Fibroblast of skin of left quadriceps (primary cell): ENCODE measurements around the gene PRKCA.

Source experiments
- DNase-seq, 2 experiments: peaks; one replicate each; pipeline ENCODE4 v3.0.0-alpha.2; 2013; ENCODE audit warnings: low read depth in 2 of 2

PRKCA gene

DNA sequence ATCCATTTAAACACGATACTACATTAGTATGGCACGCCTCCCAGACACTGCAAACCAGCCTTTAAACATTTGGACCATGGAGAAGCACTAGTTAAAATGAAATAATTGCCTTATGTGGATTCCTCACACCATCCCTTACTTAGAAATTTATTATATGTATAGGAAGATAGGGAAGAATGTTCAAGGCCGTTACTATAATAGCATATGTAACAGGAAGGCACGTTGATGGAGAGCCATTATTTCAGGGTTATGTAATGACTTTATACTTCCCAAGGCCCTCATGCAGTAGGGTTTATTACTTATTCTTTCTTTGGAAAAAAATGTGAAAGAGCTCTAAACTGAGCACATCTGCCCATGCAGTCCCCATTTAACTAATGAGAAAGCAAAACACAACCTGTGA is 435.9 kb downstream of the PRKCA start:
- DNase-seq, result no peak

DNA sequence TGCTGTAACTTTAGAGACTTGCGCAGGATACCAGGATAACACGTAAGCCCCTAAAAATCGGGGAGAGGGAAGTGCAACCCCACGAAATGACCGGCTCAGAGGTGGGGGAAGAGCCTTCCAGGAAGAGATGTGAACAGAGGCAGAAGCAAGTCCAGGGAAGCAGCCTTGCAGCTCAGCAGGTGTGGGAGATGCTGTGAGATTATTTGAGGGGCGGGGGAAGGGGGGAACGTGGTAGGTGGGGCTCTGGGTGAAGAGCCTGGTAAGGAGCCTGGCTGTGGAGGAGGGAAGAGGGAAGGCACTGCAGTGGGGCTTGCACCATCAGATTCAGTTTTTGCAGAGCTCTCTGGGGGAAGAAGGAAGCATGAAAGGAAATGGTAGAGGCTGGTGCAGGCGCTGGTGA is 437.1 kb downstream of the PRKCA start:
- no peak for DNase-seq

DNA sequence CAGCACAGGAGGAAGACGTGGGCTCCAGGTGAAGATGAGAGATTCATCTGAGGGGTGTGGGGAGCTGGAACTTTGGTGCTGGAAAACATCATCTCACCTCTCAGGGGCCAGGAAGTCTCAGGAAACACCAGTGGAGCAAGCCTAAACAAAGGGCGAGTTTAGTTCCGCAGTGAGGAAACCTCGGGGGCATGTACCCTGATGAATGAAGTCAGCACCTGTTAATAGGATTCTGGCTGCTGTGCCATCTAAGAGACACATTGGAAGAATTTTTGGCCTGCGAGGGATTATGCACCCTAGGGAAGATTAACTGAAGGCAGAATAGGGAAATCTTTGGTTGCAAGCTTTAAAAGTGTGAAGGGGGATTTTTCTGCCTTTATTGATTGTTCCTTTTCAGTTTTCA is 437.8 kb downstream of the PRKCA start:
- DNase-seq, result no peak

DNA sequence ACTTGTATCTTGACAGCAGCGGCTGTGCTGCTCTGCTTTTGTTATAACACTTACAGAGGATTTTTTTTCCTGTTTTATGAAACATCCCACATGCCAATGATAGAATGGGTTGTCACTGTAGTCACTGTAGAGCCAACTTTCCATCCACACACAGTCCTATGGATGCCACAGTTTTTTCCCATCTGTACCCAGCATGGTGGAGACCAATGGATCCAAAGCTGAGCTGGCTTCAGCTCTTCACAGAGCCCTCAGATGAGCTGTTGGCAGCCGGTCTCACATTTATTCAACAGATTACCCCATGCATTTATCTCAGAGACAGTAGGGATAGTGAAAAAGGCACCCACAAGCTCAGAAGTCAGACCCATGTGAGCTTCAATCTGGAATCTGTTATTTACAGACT is 441.1 kb downstream of the PRKCA start:
- no peak for DNase-seq

GRCh38 chr17:66746736-66747135 is 444.3 kb downstream of the PRKCA start:
- DNase-seq, result no peak

DNA sequence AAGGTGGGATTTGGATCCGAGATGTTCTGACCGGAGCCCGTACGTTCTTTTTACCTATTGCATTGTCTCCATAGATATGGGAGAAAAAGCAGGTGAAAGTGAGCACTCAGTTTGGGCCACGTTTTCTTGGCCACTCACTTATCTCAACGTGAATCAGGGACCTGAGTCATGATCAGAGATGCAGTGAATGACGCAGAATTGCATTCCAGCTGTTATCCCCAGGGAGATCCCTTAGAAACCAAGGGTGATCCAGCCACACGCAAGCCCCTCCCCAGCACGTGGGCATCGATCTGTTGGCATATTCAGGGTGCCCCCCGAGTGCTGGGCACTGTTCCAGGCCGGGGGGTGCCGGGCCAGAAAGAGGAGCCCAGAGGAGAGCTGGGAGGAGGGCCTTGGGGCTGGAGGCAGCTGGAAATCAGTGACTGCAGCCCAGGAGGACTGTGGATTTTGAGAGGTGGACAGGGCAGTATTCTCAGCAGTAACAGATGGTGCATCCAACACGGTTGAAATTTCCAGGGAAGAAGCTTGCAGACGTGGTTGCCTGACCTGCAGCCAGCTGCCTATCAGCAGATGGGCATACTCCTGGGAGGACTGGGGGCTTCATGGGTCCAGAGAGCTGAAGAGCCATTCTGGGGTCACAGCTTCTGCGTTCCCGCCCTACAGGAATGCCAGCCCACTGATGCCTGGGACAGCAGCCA is 445.3 kb downstream of the PRKCA start:
- peak; percentile 23 to 36 for DNase-seq

- no peak for DNase-seq
Measured at GRCh38 chr17:66748578-66748977, 446.2 kb downstream of the PRKCA start.

GRCh38 chr17:66749217-66749832 is 446.9 kb downstream of the PRKCA start:
- DNase-seq, result no peak

GRCh38 chr17:66750116-66750515 is 447.7 kb downstream of the PRKCA start:
- no peak for DNase-seq

GRCh38 chr17:66750781-66751543 is 448.5 kb downstream of the PRKCA start:
- no peak for DNase-seq

DNA sequence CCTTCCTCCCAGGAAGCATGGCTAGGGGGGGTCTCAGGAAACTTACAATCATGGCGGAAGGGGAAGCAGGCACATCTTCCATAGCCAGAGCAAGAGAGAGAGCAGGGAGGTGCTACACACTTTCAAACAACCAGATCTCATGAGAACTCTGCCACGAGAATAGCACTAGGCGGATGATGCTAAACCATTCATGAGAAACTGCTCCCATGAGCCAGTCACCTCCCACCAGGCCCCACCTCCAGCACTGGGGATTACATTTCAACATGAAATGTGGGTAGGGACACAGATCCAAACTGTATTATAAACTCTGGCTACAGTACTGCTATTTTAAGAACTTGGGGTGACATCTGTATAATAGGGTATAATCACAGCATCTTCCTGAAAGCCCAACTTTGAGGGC is 449.4 kb downstream of the PRKCA start:
- no peak for DNase-seq

GRCh38 chr17:66752411-66752810 is 450.0 kb downstream of the PRKCA start:
- DNase-seq, result no peak

GRCh38 chr17:66753126-66753920 is 450.9 kb downstream of the PRKCA start:
- DNase-seq, result no peak

GRCh38 chr17:66755101-66755943 is 452.9 kb downstream of the PRKCA start:
- DNase-seq, result no peak

GRCh38 chr17:66755944-66756290 is 453.5 kb downstream of the PRKCA start:
- DNase-seq, result no peak

GRCh38 chr17:66760324-66760723 is 457.9 kb downstream of the PRKCA start:
- no peak for DNase-seq

DNA sequence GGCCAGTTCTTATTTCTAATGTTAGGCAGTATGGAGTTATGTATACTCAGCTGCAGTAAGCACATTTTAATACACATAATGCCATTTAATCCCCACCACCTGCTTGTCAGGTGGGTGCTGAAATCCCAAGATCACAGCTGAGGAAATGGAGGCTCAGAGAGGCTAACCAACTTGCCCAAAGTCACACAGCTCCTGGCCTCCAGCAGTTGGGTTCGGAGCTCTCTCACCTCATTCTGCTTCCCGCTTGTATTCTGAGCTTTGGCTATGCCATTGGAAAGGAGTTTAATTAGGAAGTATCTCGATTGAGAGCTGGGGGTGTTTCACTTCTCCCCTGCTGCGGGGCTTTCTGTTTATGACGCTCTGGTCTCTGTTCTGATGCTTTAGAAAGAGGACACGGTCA is 459.9 kb downstream of the PRKCA start:
- no peak for DNase-seq

DNA sequence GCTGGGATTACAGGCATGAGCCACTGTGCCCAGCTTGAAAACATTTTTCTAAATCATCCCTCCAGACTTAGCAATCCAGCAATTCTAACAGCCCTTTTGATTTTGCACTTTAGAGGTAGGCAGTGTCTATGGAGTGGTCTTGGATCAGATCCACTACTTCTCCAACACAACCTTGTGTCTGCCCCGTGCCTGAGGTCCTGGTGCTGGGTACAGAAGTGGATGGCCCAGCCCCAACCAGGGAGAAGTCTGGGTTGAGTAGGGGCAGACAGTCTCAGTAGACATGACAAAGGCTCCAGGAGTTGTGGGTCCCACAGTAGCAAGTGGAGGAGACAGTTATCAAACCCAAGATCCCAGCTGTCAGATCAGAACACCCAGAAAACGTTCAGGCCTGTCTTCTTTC is 460.6 kb downstream of the PRKCA start:
- no peak for DNase-seq

DNA sequence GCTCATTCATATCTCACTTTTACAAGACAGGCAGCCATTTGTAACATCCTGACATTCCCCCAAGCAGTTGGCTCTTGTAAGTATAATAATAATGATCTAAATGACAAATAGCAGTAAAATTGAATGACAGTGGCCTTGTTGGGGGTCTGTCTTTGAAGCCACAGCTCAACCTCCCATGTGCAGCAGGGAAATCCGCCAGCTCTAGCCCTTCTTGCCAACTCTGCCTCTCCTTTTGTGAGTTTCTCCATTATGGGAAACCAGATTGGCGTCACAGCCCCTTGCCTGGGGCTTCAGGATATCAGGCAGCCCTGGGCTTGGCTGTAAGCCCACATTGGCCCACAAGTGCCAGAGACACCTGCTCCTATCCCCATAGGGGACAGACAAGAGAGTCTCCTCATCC is 462.1 kb downstream of the PRKCA start:
- no peak for DNase-seq

DNA sequence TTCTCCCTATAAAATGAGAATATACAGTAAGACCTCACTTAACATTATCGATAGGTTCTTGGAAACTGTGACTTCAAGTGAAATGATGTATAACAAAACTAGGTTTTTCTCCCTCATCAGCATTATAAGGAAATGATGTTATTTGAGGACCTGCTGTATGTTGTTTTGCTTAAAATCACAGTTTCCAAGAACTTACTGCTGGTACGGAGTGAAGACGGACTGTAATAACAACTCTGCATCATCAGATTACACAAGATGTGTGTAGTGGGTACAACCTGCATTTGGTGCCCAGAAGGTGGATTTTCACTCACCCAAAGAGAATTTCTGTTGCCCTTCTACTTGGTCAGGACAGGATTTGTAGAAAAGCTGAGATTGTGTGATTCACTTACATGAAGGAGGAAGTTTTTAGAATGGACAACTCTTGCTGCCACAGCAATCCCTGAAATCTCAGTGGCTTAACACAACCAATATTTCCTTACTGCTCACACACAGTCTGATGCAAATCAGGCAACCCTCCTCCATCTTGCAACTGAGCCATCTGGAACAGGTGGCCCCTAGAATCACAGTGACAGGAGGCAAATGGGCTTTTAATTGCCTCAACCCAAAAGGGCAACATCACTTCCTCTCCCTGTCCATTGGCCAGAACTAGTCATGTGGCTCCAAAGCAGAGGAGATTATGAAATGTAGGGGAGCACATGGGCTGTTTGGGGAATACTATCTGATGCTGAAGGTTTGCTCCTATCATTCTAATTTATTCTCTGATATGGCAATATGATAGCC is 464.9 kb downstream of the PRKCA start:
- DNase-seq, result no peak

GRCh38 chr17:66769911-66770310 is 467.5 kb downstream of the PRKCA start:
- no peak for DNase-seq
